HG02610 (cell line): ENCODE results near the gene ZMIZ1.
"Not testable (repeated sequence)": the region's sequence is repeated elsewhere in the genome, so short reads cannot be mapped to it uniquely, and the experiment has no call there.

Experiments
- ATAC-seq: cut with Tn5 transposase; IDR thresholded peaks from one replicate; pipeline ENCODE4 v1.9.1; 2021; ENCODE audit warnings: mild to moderate bottlenecking, moderate library complexity; ENCODE audit not compliant: unreplicated experiment

ZMIZ1 gene

GRCh38 chr10:79030705-79031104 is 38.1 kb upstream of the ZMIZ1 start:
- no peak for ATAC-seq

- no peak for ATAC-seq
Observed at GRCh38 chr10:79031723-79032122, 37.0 kb upstream of the ZMIZ1 start.

DNA sequence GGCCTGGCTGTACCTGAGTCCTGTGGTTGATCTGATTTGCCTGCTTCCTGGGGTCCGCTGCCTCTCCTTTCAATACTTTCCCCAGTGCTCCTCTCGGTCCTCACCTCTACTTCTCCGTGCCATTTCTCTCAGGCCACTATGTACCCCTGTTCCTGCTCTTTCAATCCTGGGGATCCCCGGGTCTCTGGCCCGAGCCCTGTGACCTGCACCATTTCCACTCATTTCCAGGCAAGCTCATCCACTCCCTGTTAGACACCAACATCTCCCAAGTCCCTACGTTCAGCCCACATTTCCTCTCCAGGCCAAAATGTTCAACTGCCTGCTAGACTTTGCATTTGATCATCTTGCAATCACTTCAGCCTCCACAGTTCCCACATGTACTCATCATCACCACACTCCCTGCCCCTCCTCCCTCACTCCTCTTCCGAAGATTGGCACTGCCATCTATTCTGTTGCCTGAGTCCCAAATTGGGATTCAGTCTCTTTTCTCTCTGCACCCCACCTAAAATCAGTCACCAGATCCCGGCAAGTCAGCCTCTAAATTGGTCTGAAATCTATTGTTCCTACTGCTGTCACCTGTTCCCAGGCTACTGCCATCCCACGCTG is 34.4 kb upstream of the ZMIZ1 start:
- ATAC-seq = no peak

- not testable (repeated sequence) for ATAC-seq
Observed at GRCh38 chr10:79036416-79036815, 32.4 kb upstream of the ZMIZ1 start.

DNA sequence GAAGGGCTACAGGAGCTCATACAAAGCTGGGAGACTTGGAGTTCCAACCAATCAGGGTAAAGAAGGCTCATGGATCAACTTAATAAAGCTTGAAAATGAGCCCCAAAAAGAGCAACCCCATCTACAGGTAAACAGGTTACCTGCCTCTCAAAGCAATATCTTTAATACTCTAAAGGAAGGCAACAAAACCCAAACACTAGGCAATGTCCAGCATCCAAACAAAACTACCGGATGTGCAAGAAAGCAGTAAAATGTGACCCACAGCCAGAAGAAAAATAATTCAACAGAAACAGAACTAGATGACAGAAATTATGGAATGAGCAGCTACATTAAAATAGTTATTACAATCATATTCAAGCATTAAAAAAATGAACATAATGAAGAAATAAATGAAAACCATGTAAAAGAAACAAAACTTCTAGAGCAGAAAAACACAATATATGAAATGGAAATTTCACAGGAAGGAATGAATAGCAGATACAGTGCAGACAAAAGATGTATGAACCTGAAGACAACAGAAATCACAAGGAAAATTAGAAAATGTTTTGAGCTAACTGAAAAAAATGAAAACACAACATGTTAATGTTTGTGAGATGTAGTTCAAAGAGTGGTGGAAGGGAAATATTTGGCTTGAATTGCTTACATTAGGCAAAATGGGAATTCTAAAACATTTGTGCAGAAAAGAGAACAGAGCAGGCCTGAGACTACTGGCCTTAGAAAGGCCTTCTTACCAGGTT is 30.5 kb upstream of the ZMIZ1 start:
- ATAC-seq = no peak

DNA sequence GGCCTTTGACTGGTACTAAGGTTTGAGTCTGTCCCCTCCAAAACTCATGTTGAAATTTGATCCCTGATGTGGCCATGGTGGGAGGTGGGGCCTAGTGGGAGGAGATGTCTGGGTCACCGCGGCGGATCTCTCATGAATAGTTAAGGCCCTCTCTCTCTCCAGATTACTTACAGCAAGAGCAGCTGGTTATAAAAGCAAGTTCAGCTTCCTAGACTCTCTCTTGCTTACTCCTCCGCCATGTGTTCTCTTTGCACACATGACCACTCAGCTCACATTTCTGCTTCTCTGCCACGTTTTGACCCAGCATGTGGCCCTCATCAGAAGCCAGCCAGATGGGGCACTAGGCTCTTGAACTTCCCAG is 29.9 kb upstream of the ZMIZ1 start:
- ATAC-seq = no peak

- no peak for ATAC-seq
Observed at GRCh38 chr10:79042639-79043411, 25.9 kb upstream of the ZMIZ1 start.

DNA sequence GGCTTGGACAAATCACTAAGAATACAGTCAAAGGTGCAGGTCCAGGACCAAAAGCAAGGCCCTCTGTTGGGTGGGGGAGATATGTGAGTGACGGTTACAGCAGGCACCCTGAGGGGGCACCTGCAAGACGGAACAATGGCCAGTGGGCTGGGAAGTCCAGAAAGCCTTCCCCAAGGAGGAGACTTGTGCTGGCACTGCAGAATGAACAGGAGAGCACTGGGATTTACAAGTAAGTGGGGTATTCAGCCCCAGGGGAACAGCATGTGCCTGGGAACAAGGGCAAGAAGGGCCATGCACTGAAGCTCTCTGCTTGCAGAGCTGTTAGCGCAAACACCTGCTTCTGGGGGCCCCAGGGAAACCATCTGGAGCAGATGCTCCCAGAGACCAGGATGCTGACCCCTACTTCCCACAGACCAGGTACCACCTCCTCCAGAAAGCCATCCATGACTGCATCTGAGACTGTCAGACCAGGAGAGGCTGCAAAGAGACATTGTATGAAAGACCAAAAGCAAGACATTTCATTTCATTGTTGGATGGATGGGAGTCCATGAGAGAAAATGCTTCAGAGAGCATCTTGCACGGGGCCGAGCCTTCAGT is 24.6 kb upstream of the ZMIZ1 start:
- no peak for ATAC-seq

DNA sequence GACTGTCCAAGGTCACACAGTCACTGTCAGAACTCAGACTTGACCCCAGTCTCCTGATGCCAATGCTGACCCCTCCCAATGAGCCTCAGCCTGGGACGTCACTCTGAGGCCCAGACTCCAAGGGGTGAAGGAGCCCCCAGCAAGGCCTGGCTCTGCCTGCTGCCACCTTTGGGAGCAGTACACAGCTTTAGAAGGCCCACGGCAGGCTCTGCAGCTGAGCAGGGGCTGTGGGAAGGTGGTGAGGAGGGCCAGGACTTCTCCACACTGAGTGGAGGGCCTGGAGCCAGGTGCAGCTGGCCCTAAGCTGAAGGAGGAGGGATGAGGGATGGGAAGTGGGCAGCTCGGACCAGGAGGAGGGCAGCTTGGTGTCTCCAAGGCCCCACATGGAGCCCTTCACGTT is 23.9 kb upstream of the ZMIZ1 start:
- no peak for ATAC-seq

DNA sequence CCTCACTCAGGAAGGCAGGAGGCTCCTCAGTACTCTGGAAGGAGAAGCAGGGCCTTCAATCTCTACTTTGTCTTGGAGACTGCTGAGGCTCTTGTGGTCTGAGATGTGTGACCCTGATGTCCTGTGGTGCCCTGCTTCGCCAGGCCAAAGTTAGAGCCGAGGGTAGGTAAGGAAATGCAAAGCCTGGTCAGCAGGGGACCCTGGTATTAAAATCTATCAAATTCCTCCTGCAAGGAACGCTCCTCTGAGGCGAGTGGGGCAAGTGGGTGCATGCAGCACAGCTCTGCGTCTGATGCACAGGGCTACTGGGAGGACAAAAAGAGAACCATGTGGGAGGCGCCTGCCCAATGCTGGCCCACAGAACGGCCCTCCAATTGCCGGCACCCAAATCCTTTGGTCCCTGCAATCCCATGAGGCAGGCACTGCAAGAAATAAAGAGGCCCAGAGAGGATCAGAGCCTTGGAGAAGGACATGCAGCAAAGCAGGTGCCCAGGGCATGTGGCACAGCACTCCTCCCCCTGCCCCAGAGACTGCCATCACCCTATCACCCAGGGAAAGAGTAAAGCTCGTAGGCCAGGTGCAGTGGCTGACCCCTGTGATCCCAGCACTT is 23.1 kb upstream of the ZMIZ1 start:
- no peak for ATAC-seq

DNA sequence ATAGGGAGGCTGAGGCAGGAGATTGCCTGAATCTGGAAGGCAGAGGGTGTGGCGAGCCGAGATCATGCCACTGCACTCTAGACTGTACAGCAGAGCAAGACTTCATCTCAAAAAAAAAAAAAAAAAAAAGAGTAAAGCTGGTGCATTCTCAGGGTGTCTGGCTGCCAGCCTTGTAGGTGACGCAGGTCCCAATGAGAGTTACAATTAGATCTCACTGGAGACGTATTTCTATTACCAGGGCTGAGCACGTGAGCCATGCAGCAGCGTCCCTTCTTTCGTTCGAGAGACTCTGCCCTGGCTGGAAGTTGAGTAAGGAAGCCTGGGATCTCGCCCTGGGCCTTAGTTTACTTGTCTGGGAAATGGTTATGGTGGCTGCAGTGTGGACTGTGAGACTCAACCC is 22.4 kb upstream of the ZMIZ1 start:
- ATAC-seq = no peak

DNA sequence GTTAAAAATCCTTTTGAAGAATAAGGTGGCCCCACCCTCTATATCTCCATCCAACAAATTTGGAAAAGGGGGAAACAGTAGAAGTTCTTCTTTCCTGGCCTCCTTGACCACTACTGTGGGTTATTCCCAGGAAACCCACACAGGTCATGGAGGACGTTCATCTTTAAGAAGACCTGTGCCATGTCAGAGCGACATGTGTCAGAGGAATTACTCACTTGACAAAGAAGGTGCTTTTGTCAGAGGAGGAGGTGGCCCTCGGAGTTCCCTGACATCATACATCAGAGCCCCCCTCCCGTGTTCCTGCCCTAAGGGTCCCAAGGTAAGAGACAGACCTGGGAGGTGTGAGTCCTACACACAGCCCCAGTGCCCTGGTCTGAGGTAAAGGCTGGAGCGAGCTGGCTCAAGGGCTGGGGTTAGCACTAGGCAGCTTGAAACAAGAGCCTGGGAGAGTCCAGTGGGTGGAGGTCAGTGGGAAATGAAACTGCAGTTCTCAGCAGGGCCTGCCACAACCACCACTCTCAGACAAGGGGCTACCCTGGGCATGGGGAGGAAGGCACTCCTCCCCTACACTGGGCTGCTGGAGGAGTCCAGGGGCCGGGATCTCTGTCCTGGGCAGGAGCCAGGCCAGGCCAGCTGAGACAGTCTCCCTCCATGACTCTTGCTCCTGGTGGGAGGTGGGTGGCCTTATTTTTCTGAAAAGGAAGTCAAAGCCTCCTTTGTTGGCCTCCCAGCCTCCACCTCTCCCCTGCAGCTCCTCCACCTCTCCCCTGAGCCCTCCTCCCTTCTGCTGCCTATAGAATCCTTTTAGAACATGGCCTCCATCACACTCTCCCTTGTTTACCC is 21.8 kb upstream of the ZMIZ1 start:
- no peak for ATAC-seq

- no peak for ATAC-seq
Observed at GRCh38 chr10:79047584-79047874, 21.2 kb upstream of the ZMIZ1 start.

DNA sequence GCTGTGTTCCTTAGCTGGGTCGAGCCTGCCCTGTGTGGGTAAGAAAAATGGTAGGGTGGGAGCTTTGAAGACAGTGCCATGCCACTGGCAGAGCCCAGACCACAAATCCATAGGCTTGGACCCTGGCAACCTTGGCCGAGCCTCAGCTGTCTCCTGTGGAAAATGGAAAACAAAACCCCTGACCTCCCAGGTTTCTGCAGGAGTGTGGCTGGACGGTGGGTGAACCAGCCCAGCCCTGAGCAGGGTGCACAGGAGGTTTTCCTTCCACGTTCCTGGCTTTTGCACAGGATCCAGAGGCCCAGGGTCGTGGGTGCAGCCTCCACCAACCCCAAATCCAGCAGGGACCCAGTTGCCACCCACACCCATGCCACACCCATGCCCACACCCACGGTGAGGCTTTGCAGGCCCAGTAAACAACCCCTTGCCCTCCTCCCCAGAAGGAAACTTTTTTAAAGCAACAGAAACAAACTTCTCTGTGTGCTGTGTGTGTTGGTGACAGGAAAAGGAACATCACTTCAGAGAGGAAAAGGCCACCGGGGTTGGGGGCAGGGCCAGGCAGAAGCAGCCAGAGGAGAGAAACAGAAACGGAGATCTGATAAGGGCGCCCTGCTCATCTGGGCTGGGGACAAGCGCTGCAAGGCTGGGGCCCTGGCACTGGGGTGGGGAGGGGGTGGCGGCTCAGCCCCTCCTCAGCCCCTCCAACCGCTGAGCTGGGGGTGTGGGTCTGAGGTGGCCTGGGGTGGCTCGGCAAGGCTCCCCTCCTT is 20.7 kb upstream of the ZMIZ1 start:
- no peak for ATAC-seq

DNA sequence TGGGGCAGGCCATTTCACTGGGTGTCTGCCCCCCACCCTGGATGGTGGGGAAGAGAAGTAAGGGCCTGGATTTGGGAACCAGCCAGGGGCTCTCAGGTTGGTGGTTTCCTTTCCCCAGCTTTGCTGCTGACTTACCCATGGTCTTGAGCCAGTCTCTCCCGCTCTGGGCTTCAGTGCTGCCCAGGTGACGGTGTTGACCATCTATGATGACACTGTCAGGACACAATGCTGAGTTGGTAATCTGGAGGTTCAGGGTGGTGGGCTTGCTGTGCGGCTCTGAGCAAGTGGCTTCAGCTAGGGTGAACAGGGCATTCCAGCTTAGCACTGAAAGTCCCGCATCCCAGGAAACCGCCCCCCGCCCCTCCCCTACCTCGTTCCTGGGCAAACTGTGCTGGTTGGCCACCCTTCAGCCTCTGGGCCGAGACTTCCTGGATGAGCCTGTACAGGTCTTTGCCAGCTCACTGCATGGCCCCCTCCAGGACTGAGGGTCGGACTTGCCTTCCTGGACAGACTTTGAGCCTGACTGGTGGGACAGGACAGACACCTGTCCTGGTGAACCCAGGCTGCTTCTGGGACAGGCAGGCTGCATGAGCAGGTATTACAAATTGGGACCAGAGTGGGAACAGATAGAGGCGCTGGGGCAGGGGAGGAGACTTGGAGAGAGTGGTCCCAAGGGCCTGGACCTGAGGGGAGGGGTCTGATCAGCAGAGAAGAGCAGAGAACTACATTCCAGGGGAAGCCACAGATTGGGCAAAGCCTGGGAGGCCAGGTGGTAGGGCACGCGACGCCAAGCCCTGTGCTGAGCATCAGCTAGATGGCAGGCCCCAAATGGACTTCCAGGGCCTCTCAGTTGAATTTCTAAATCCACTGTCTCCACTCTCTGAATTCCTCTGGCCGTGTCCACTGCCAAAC is 19.9 kb upstream of the ZMIZ1 start:
- ATAC-seq = no peak

DNA sequence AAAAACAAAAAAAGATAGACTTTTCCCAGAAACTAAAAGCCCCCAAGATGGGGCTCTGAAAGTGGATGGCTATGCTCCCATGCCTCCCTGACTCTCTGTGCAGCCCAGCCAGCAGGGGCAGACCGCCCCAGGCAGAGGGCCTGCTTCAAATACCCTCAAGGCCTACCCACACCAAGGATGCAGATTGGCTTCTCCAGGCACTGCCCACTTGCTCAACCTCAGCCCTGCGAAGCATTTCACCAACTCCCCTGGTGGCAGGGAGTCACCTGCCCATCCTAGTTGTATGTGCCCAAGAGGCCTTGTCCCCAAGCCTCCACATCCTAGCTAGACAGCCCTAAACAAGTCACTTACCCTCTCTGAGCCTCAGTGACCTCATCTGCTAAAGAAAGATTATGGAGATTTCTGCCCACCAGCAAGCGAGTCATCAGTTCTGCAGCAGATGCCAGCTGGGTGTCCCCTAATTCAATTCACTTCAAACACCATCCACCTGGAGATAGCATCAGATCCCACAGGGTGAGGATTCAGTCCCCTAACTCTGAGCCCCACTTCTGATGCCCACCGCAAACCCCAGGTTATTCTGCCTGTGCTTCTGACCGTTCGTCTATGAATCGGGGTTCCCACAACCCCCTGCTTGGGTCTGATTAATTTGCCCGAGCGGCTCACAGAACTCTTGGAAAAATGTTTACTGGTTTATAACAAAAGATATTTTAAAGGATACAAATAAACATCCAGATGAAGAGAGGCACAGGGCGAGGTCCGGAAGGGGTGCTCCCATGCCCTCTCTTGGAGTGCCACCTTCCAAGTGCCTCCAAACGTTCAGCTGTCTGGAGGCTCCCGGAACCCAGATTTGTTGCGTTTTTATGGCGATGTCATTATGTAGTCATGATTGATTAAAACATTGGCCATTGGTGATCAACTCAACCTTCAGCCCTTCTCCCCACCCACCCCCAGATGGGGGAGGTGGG is 18.6 kb upstream of the ZMIZ1 start:
- no peak for ATAC-seq

GRCh38 chr10:79050896-79051555 is 17.7 kb upstream of the ZMIZ1 start:
- ATAC-seq = no peak
